Type B pancreatic cell (in vitro differentiated cells): ENCODE measurements around the gene SMIM9. TPM values are rescaled to one million over a fixed set of nuclear protein-coding genes. Genes with fewer than 3 reads are reported as not detected.
"Not testable (repeated sequence)": the region's sequence is repeated elsewhere in the genome, so short reads cannot be mapped to it uniquely, and the experiment has no call there.

ENCODE experiments used
- DNase-seq: peaks from one replicate; pipeline ENCODE4 v3.0.0; 2021; ENCODE audit warnings: mixed read lengths; ENCODE audit not compliant: unreplicated experiment; ENCODE audit errors: extremely low spot score
- H3K27ac Mint-ChIP-seq: 2 replicates; pipeline ENCODE4 v1.8.0; 2021; ENCODE audit warnings: mild to moderate bottlenecking, mixed read lengths
- H3K27me3 Mint-ChIP-seq: 2 replicates; pipeline ENCODE4 v1.8.0; 2021; ENCODE audit warnings: mixed read lengths
- H3K36me3 Mint-ChIP-seq: 2 replicates; pipeline ENCODE4 v1.8.0; 2021; ENCODE audit warnings: mixed read lengths
- H3K4me1 Mint-ChIP-seq: one replicate; pipeline ENCODE4 v1.8.0; 2021; ENCODE audit warnings: mixed read lengths; ENCODE audit not compliant: unreplicated experiment
- H3K4me3 Mint-ChIP-seq: 2 replicates; pipeline ENCODE4 v1.8.0; 2021; ENCODE audit warnings: mild to moderate bottlenecking, mixed read lengths
- H3K9me3 Mint-ChIP-seq: 2 replicates; pipeline ENCODE4 v1.8.0; 2021; ENCODE audit warnings: mixed read lengths
- total RNA-seq: library from RNA; stranded (reverse); gene quantifications from 2 replicates; pipeline ENCODE4 v1.2.1, GENCODE V29; 2021; ENCODE audit warnings: low replicate concordance
- TF ChIP-seq, protein P1 (sequence below): fragments of 200-600 bp; sonication (generic); conservative IDR thresholded peaks from 2 replicates; pipeline ENCODE4 v1.5.0; 2021; ENCODE audit warnings: antibody characterized with exemption, mild to moderate bottlenecking

The SMIM9 gene
- total RNA-seq, 1 donor from 2014 or later: not detected

DNA sequence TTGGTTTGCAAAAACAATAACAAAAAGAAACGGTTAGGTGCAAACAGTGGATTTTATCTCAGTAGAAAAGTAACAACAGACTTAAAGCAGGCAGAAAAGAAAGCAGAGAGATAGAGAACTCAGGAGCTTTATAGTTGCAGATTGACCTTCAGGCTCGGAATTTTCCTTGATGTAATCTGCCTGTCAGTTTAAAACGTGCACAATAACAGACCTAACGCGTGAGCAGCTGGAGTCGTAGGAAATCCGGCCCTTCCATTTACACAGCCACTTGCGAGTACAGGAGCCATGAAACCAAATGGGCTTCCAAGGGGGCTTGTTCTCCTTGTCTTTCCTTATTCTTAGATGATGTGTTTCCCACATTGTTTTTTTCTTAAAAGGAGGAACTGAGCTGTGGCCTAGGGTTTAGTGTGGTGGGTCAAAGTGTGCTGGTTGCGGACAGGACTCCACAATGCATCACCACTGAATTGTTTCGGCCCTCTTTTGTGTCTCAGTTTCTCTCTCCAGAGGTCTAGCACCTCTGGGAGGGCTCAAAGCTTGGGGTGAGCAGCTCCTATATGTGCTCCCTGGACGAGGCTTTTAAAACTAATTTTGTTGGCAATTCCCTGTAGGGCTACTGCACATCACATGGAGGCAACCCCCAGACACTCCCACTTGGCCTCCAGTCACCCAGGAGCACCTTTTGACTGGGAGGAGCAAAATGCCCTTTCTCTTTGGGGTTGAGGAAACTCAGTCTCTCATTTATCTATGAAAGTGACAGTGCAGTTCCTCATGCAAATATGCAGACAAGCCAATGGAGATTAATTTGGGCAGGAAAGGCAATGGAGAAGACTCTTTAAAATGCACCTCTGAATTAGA lies 15.3 kb downstream of the SMIM9 start:
- Mint-ChIP-seq H3K9me3 (no peaks in the 10 kb centered on the region), H3K4me3 (no peak overlapping the region), H3K36me3 (no peaks in the 10 kb centered on the region), H3K27me3 (no peaks in the 10 kb centered on the region), H3K27ac (no peak overlapping the region), H3K4me1 (no peaks in the 10 kb centered on the region)
- no peak for DNase-seq
- TF ChIP-seq, protein P1, sequence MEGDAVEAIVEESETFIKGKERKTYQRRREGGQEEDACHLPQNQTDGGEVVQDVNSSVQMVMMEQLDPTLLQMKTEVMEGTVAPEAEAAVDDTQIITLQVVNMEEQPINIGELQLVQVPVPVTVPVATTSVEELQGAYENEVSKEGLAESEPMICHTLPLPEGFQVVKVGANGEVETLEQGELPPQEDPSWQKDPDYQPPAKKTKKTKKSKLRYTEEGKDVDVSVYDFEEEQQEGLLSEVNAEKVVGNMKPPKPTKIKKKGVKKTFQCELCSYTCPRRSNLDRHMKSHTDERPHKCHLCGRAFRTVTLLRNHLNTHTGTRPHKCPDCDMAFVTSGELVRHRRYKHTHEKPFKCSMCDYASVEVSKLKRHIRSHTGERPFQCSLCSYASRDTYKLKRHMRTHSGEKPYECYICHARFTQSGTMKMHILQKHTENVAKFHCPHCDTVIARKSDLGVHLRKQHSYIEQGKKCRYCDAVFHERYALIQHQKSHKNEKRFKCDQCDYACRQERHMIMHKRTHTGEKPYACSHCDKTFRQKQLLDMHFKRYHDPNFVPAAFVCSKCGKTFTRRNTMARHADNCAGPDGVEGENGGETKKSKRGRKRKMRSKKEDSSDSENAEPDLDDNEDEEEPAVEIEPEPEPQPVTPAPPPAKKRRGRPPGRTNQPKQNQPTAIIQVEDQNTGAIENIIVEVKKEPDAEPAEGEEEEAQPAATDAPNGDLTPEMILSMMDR: no peak

DNA sequence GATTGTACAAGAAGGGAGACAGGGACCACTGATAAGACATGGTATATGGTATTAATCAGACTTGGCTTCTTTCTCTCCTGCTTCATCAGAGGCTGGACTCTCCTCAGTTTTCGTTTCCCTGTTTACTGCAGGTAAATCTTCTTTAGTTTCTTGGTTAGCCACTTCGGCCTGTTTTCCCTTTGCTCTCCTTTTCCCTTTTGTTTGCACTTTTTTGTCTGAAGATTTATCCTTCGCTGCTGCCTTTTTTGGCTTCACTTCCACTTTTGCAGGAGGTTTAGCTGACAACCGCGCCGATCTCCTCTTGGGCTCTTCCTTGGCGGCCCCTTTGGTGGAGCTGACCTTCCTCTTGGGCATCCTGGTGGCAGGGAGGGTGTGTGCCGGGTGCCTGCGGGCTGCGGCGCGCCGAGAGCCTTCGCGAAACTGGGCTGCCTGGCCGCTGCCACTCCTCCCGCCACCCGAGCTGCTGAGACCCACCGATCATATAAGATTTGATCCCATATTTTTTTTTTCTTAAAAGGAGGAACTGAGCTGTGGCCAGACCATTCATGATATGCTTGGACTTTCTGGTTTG lies 17.3 kb downstream of the SMIM9 start:
- not testable (repeated sequence) for H3K27ac Mint-ChIP-seq, DNase-seq, H3K9me3 Mint-ChIP-seq

DNA sequence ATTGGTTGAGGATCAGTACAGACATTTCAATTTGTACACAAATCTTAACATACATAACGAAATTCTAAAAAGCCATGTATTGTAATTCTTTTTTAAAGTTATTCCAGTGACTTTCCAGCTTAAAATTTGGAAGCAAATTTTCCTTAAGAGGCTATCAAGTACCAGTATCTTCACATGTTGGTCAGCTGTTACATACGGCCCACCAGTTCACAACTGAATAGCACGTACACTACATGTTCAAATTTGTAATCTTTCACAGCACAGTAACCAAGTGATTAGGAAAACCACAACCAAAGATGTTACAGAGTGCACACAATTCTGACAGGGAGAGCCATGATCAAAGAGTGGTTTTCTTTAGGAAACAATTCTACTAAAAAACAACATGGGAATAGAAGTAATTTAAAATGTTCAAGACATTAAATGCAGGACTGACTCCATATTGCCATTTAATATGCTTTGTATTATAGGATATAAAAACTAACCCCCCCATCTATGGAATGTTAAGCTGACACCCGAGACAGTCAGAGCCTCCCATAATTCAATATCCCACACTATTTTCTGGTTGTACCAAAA lies 18.1 kb downstream of the SMIM9 start:
- H3K9me3 Mint-ChIP-seq, H3K36me3 Mint-ChIP-seq, H3K27ac Mint-ChIP-seq, H3K4me1 Mint-ChIP-seq, H3K27me3 Mint-ChIP-seq, H3K4me3 Mint-ChIP-seq, DNase-seq: not testable (repeated sequence)

More for the DNA sequence above, 17.3 kb downstream of the SMIM9 start:
- not testable (repeated sequence) for H3K36me3 Mint-ChIP-seq, H3K4me3 Mint-ChIP-seq, H3K4me1 Mint-ChIP-seq, H3K27me3 Mint-ChIP-seq

DNA sequence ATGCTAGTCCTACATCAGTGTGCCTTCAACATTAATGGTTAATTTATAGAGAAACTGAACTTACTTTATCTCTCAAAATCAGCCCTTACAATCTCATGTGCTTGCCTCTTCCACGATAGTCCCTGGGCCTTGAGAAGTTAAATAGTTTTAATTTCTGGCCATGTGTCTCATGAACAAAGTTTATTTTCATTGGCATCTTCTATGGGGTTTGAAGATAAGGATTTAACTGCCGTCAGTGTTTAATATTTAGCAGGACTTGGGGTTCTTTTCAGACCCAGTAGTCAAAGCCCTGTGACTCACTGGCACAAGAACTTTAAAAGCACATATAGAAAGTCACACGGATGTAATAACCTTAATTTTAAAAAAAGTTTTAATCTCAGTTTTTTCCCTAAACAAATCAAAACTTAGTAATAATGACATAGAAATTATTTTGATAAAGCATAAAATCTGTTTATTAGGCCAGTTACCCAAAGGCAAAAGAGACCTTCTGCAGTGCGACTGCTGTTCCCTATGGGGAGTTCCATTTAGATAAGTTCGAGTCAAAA lies 19.1 kb downstream of the SMIM9 start:
- Mint-ChIP-seq H3K9me3 (no peaks in the 10 kb centered on the region), H3K4me3 (no peak overlapping the region), H3K27me3 (peaks cover 5% of the 10 kb centered on the region), H3K27ac (no peak overlapping the region), H3K4me1 (no peaks in the 10 kb centered on the region), H3K36me3 (no peaks in the 10 kb centered on the region)
- DNase-seq: no peak
- TF ChIP-seq, protein P1: no peak

DNA sequence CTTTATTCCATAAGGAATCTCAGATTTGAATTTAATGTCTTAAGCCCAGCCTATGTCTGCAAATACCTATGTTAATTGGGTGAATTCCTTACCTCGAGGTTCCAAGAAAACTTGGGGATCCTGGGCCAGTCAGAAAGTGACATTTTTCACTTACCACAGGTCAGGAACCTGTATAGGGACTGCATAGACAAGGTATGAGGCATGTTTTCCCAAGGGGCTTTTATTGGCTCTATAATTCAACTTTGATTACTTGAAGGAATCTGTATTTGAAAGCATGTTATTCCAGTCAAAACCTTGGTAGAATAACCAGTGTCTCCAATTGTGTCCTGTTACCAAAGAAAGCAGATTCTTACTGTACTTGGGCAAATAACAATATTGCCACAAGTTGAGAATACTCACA lies 20.7 kb downstream of the SMIM9 start:
- no peaks in the 10 kb centered on the region for H3K9me3 Mint-ChIP-seq
- no peaks in the 10 kb centered on the region for H3K36me3 Mint-ChIP-seq
- no peak for DNase-seq
- peaks cover 5% of the 10 kb centered on the region for H3K27me3 Mint-ChIP-seq
- TF ChIP-seq, protein P1: no peak
- H3K27ac Mint-ChIP-seq: no peak overlapping the region
- no peaks in the 10 kb centered on the region for H3K4me1 Mint-ChIP-seq
- no peak overlapping the region for H3K4me3 Mint-ChIP-seq

DNA sequence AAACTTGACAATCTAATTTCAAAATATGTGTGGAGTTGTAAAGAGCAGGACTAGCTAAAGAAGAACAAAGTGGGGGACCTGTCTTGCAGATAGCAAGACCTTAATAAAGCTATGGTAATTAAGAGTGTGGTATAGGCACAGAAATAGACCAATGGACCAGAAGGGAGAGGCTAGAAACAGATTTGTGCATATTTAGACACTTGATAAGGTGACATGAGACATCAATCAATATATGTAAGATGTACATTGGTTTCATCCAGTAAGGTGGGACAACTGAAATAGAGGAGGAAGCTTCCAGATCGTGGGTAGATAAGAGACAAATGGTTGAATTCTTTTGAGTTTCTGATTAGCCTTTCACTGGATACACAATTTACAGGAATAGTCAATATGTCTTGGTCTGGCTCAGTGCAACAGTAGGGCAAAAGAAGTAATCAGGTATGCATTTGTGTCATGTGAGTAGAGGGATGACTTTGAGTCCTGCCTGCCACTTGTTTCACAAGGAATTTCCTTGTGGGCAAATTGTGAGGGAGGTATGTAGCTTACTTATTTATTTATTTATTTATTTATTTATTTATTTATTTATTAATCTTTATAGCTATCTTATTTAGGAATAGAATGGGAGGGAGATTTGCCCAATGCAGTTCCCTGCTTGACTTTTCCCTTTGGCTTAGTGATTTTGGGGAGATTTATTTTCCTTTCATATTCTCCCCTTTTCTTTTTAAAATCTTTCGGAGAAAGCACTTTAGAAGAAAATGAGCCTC lies 21.9 kb downstream of the SMIM9 start:
- Mint-ChIP-seq H3K36me3 (no peaks in the 10 kb centered on the region), H3K4me3 (no peak overlapping the region), H3K9me3 (peaks cover 1% of the 10 kb centered on the region), H3K4me1 (no peaks in the 10 kb centered on the region), H3K27me3 (peaks cover 5% of the 10 kb centered on the region), H3K27ac (no peak overlapping the region)
- DNase-seq: no peak
- TF ChIP-seq, protein P1: no peak
